HK-2 (cell line): Measurements from ENCODE around the gene FJX1.

Source experiments
- DNase-seq: peaks from one replicate; pipeline ENCODE4 v3.0.0-alpha.2; 2018; ENCODE audit not compliant: unreplicated experiment

The FJX1 gene

GRCh38 chr11:35606206-35606605, 12.1 kb upstream of the FJX1 start:
- no peak for DNase-seq

- no peak for DNase-seq
These were observed 9.8 kb upstream of the FJX1 start for GRCh38 chr11:35608502-35608901.

- no peak for DNase-seq
These were observed 8.6 kb upstream of the FJX1 start for GRCh38 chr11:35609656-35610055.

- no peak for DNase-seq
These were observed 7.6 kb upstream of the FJX1 start for GRCh38 chr11:35610631-35611030.

- no peak for DNase-seq
These were observed 6.5 kb upstream of the FJX1 start for GRCh38 chr11:35611741-35612140.

DNA sequence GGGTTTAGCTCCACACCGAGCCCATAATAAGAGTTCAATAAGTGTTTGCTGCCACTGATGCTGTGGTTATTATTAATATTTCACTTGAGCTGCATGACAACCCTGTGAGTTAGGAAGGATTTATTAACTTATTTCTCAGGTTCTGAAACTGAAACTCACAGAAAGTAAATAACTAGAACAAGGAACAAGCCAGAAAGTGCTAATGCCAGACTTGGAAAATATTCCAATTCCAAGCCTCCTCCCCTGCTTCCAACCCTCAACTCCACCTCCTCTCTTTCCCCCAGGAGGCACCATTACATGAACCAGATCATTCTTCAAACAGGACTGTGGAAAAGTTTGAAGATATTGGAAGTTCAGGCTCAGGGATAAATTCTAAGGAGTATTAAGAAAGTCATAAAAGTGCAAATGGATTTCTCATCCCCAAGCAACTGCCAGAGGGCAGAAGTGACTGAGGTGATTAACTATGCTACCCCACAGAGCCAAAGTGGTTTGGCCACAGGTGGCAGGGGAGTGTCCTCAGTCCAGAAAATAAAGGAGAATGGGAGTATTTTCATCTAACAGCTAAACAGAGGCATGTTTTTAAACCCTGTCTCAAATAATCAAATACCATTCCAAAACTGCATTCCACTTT, 3.2 kb upstream of the FJX1 start:
- DNase-seq: no peak

DNA sequence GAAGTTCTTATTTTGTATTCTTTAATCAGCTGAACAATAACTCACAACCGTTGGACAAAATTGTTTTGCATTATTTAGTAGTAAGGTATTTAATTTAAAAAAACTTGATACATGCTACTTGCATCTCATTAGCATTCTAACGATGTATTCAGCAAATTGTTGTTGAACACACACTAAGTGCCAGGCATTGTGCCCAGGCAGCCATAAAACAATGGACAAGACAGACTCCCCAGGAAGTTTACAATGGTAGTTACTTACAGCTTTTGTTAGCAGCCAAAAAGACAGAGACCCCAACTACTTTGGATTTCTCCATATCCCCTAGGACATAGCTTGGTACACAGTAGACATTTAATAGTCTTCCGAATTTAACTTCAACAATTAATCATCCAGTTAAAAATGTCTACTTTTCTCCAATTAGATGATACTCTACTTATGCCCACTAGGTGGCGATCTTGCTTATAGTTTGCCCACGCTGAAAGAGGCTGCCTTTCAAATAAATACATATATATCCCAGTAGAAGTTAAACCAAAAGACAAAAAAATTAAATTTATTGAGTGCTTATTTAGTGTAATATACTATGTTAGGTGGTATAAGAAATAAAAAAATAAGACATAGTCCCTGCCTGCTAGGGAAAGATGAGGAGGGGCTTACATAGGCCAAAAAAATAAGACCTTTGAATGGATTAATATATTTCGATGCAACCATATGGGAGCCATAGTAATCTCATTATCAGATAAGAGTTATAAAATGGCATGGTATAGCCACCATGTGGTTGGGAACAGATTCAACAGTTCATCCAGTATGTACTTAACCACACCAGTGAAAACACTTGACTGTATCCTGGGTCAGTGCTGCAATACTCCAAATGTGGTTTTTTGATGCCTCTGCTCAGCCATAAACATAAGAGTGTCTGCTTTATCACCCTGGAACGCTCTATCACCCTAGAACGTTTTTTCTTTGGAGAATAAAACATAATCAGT, 2.0 kb upstream of the FJX1 start:
- DNase-seq: no peak

DNA sequence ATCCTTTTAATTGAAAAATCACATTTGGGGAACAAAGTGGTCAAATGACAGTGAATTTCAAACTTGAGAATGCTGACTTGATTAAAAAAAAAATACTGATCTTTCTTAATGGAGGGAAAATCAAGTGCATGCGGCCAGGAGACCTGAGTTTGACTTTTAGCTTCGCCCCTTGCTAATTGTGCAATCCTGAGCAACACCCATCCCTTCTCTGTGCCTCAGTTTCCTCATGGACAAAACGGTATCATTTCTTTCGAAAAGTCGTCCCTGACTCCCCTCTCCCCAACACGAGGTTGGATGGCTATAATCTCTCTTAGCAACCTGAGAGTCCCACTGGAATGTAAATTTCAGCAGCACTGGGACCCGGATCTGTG, 959 bp upstream of the FJX1 start:
- DNase-seq: no peak

- peak; percentile 39 for DNase-seq
These were observed 346 bp downstream of the FJX1 start for GRCh38 chr11:35618497-35619115.

DNA sequence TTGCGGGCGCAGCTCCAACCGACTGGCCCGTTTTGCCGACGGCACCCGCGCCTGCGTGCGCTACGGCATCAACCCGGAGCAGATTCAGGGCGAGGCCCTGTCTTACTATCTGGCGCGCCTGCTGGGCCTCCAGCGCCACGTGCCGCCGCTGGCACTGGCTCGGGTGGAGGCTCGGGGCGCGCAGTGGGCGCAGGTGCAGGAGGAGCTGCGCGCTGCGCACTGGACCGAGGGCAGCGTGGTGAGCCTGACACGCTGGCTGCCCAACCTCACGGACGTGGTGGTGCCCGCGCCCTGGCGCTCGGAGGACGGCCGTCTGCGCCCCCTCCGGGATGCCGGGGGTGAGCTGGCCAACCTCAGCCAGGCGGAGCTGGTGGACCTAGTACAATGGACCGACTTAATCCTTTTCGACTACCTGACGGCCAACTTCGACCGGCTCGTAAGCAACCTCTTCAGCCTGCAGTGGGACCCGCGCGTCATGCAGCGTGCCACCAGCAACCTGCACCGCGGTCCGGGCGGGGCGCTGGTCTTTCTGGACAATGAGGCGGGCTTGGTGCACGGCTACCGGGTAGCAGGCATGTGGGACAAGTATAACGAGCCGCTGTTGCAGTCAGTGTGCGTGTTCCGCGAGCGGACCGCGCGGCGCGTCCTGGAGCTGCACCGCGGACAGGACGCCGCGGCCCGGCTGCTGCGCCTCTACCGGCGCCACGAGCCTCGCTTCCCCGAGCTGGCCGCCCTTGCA, 1.0 kb downstream of the FJX1 start:
- DNase-seq: peak; percentile 52

- peak; percentile 67 for DNase-seq
These were observed 1.8 kb downstream of the FJX1 start for GRCh38 chr11:35619855-35620640.

DNA sequence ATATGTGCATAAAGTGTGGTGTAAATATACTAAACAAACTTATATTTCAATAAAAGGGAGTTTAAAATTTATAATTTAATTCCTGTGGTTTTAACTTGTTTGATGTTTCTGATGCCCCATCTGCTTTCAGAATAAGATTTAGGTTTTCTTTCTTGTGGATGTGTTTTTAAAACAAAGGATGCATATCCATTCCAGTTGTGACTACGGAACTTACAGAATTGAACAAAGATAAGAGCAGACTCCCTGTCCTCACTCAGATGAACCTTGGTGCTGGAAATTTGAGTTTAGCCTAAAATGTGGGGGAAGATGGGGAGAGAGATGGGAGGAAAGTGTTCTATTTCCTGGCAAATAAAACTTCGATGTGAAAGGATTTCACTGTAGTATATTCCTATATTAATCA, 2.5 kb downstream of the FJX1 start:
- DNase-seq: no peak

- DNase-seq: no peak
These were observed 3.4 kb downstream of the FJX1 start for GRCh38 chr11:35621620-35622019.

- no peak for DNase-seq
These were observed 3.8 kb downstream of the FJX1 start for GRCh38 chr11:35622070-35622469.

- peak; percentile 48 for DNase-seq
These were observed 5.4 kb downstream of the FJX1 start for GRCh38 chr11:35623621-35624168.

GRCh38 chr11:35624316-35624715, 6.1 kb downstream of the FJX1 start:
- no peak for DNase-seq

GRCh38 chr11:35624781-35625180, 6.5 kb downstream of the FJX1 start:
- no peak for DNase-seq

DNA sequence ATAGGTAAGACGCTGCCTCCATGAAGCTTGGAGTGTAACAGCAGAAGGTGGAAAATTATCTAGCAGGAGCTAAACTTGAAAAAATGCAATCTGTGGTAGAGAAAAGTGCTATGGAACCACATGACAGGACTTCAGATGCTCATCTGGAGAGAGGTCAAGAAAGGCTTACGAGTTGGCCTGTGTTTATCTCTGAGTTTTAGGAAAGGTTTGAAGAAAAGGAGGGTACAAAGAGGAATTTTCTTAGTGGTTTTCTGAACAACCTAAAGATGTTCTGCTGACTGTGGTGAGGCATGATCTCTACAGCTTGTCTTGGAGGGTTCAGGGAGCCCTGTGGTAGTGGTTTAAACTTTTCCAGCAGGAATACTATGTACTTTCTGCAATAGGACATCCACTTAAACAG, 8.2 kb downstream of the FJX1 start:
- DNase-seq: no peak

GRCh38 chr11:35629511-35629910, 11.3 kb downstream of the FJX1 start:
- no peak for DNase-seq

GRCh38 chr11:35629914-35630313, 11.7 kb downstream of the FJX1 start:
- peak; percentile 73 for DNase-seq

DNA sequence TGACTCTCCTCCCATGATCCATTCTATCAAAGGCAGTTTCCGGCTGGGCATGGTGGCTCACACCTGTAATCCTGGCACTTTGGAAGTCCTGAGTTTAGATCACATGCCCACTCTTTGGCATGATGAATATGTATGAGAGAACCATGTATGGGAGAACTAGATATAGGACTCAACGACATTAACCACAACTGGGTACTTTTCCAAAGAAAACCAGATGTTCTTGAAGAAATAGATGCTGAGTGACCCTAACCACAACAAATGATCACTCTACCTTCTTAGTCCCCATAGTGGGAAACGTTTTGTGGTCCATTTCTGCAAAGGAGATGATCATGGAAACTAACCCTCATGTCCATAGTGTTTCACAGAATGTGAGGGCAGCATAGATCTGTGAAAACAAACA, 13.6 kb downstream of the FJX1 start:
- no peak for DNase-seq
